Loucy (cell line): ENCODE data around the gene CD82.

ENCODE experiments used
- H2AFZ ChIP-seq: fragments of 200-600 bp; sonication (generic); 2 replicates; pipeline ENCODE4 v1.6.0; 2016; ENCODE audit warnings: antibody characterized with exemption, mild to moderate bottlenecking, low read length, moderate library complexity
- H3F3A ChIP-seq: fragments of 200-600 bp; 2 replicates; pipeline ENCODE4 v1.6.0; 2016; ENCODE audit warnings: antibody characterized with exemption, low read depth, mild to moderate bottlenecking
- H3K27me3 ChIP-seq: fragments of 200-600 bp; sonication (generic); 2 replicates; pipeline ENCODE4 v1.6.1; 2014; ENCODE audit warnings: low read length, mild to moderate bottlenecking; ENCODE audit not compliant: insufficient read depth, poor library complexity, severe bottlenecking
- H3K36me3 ChIP-seq: fragments of 200-600 bp; sonication (generic); 2 replicates; pipeline ENCODE4 v1.6.1; 2016; ENCODE audit warnings: low read length; ENCODE audit not compliant: insufficient read depth
- H3K4me1 ChIP-seq: fragments of 200-600 bp; sonication (generic); 2 replicates; pipeline ENCODE4 v1.5.1; 2014; ENCODE audit warnings: low read length, mild to moderate bottlenecking; ENCODE audit not compliant: insufficient read depth, poor library complexity, severe bottlenecking
- H3K4me2 ChIP-seq: fragments of 200-600 bp; sonication (generic); 2 replicates; pipeline ENCODE4 v1.6.0; 2014; ENCODE audit warnings: antibody characterized with exemption, low read length, low read depth, mild to moderate bottlenecking; ENCODE audit not compliant: poor library complexity, severe bottlenecking
- H3K4me3 ChIP-seq: fragments of 200-600 bp; sonication (generic); 2 replicates; pipeline ENCODE4 v1.5.1; 2014; ENCODE audit warnings: low read length, mild to moderate bottlenecking, mixed read lengths; ENCODE audit not compliant: poor library complexity, severe bottlenecking
- H3K79me2 ChIP-seq: fragments of 200-600 bp; sonication (generic); 2 replicates; pipeline ENCODE4 v1.6.1; 2014; ENCODE audit warnings: low read length; ENCODE audit not compliant: insufficient read depth
- H3K9ac ChIP-seq: fragments of 200-600 bp; sonication (generic); 2 replicates; pipeline ENCODE4 v1.6.0; 2014; ENCODE audit warnings: mild to moderate bottlenecking, low read depth, low read length, moderate library complexity; ENCODE audit not compliant: poor library complexity, severe bottlenecking
- H3K9me2 ChIP-seq: fragments of 200-600 bp; sonication (generic); replicated peaks from 2 replicates; pipeline ENCODE4 v1.6.1; 2016; ENCODE audit warnings: low read depth, low read length, mixed read lengths
- H3K9me3 ChIP-seq: fragments of 200-600 bp; sonication (generic); 2 replicates; pipeline ENCODE4 v1.6.1; 2014; ENCODE audit warnings: mild to moderate bottlenecking, antibody characterized with exemption, low read length, low read depth; ENCODE audit not compliant: insufficient read depth
- H4K20me1 ChIP-seq: fragments of 200-600 bp; sonication (generic); 2 replicates; pipeline ENCODE4 v1.6.0; 2014; ENCODE audit warnings: antibody characterized with exemption, low read length, mild to moderate bottlenecking; ENCODE audit not compliant: insufficient read depth, poor library complexity, severe bottlenecking
- CTCF ChIP-seq: fragments of 200-600 bp; sonication (generic); conservative IDR thresholded peaks from 2 replicates; pipeline ENCODE4 v1.5.1; 2014; ENCODE audit warnings: mild to moderate bottlenecking, antibody characterized with exemption, low read length
- EZH2phosphoT487 ChIP-seq: fragments of 200-600 bp; IDR thresholded peaks from 2 replicates; pipeline ENCODE4 v1.6.1; 2018; ENCODE audit warnings: antibody characterized with exemption, mild to moderate bottlenecking, moderate library complexity, borderline replicate concordance

CD82 gene

DNA sequence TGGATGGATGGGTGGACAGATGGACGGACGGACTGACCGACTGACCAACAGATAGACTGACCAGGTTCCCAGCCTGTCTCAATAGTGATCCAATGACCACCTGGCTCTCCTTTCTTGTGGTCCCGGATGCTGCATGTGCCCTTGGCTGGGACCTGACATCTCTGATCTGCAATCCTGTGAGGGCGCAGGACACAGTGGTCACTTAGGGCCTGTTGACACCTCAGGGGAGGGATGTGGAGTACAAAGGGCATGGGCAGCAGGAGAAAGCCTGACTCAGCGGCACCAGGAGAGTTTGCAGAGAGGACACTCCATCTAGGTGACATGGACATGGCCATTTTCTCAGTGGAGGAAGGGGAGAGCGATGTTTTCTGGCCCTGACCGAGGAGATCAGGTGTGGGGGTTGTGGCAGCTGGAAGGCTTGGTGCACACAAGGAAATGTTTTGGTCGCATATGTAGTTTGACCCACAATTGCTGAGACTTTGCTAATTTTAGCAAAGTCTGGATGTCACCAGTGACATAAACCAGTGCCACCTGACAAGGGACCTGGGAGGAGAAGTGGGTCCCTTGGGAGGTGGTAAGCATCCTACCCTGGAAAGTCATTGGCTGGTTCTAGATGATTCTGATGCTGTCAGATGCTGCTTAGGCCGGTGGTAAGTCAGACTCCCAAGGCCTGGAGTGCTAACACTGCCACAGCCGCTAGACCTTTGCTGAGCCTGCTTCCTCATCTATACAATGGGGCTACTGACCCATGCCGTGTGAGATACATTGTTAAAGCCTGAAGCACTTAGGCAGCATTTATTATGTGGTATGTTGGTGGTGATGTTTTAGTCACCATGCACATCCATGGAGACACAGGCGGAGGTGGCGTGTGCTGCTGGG, 50.7 kb downstream of the CD82 start:
- Histone ChIP-seq H3K79me2 (peaks cover 6% of the 10 kb centered on the region; the same call in 1 of the 2 replicates), H3K4me3 (no peak overlapping the region), H3K9me2 (no peaks in the 10 kb centered on the region), H3K4me1 (no peaks in the 10 kb centered on the region), H3K36me3 (peaks cover 94% of the 10 kb centered on the region; the same call in 1 of the 2 replicates), H3K9ac (no peak overlapping the region), H3K27me3 (no peaks in the 10 kb centered on the region), H4K20me1 (peaks cover 5% of the 10 kb centered on the region), H3F3A (no peaks in the 10 kb centered on the region), H3K9me3 (no peaks in the 10 kb centered on the region), H2AFZ (no peak overlapping the region), H3K4me2 (no peak overlapping the region)
- TF ChIP-seq EZH2phosphoT487: no peak
- TF ChIP-seq CTCF: no peak

- Histone ChIP-seq H3K27me3 (no peaks in the 10 kb centered on the region), H3K9ac (no peak overlapping the region), H3K4me3 (no peak overlapping the region), H3K79me2 (peaks cover 6% of the 10 kb centered on the region; the same call in 1 of the 2 replicates), H3F3A (no peaks in the 10 kb centered on the region), H3K4me1 (no peaks in the 10 kb centered on the region), H3K4me2 (no peak overlapping the region), H3K9me3 (no peaks in the 10 kb centered on the region), H4K20me1 (no peaks in the 10 kb centered on the region), H2AFZ (no peak overlapping the region), H3K9me2 (no peaks in the 10 kb centered on the region), H3K36me3 (peaks cover 97% of the 10 kb centered on the region; the same call in 1 of the 2 replicates)
- TF ChIP-seq EZH2phosphoT487: no peak
- no peak for TF ChIP-seq CTCF
These were observed 52.4 kb downstream of the CD82 start for GRCh38 chr11:44617671-44618461.

- no peaks in the 10 kb centered on the region for H3F3A ChIP-seq
- H3K4me1 ChIP-seq: peaks cover 9% of the 10 kb centered on the region
- H3K9me3 ChIP-seq: no peaks in the 10 kb centered on the region
- no peaks in the 10 kb centered on the region for H4K20me1 ChIP-seq
- H3K4me2 ChIP-seq: no peak overlapping the region
- no peaks in the 10 kb centered on the region for H3K9me2 ChIP-seq
- H3K36me3 ChIP-seq: peaks cover 96% of the 10 kb centered on the region; the same call in 1 of the 2 replicates
- no peak for TF ChIP-seq EZH2phosphoT487
- TF ChIP-seq CTCF: no peak
- H3K9ac ChIP-seq: no peak overlapping the region
- H2AFZ ChIP-seq: no peak overlapping the region
- H3K4me3 ChIP-seq: no peak overlapping the region
- peaks cover 6% of the 10 kb centered on the region; the same call in 1 of the 2 replicates for H3K79me2 ChIP-seq
- no peaks in the 10 kb centered on the region for H3K27me3 ChIP-seq
These were observed 53.3 kb downstream of the CD82 start for GRCh38 chr11:44618561-44619425.
